ENCODE results near the gene TPP1. TPM values are rescaled to one million over a fixed set of nuclear protein-coding genes. Genes with fewer than 3 reads are reported as not detected.

The TPP1 gene
- 77.7 TPM for total RNA-seq
- long read RNA-seq, transcript TPP1-201 (13 exons, 3,560 nt), result major isoform, 7 of 17 reads
- long read RNA-seq, partial matches to known transcripts, result 5 of 17 reads
- long read RNA-seq, other reads (novel, unspliced or antisense), result 4 of 17 reads

DNA sequence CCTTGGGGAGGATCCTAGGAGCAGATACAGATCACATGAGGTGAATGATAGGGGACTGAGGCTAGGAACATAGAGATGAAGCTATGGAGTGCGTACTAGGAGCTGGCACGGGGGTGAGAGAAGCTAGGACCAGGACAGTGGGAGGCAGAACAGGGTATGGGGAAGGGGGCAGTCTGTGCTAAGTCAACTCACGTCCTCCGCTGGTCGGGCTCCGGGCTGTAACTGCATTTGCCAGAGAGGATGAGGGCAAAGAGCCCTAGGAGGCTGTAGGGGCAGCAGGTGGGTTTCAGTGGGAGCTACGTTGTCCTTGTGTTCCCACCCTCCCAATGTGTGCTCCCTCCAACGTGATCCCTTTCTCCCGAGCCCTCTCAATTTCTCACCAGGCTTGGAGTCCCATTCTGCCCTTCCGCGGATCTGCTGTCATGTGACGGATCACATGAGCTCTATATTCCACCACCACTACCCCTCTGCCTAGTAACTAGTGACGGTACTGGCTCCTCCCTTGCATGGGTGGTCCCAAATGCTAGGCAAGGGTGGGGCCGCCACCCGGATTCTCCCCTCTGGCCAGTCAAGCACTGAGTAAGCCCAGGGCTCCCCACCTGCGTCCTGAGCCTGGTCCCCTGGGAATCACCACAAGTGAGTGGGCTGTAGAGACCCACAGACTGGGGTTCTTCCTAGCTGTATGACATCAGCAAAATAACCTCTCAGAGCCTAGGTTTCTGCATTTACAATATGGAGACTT is at the start of gene TPP1:
TPP1 (minus strand) TSS at position 419 of the 742 bp plus-strand sequence; CDS start at position 397, 22 bp downstream.
- intact Hi-C loops (cut with micrococcal nuclease), result no loop called here
- ATAC-seq, result peak; percentile 96
- DNase-seq, result peak; percentile 91

DNA sequence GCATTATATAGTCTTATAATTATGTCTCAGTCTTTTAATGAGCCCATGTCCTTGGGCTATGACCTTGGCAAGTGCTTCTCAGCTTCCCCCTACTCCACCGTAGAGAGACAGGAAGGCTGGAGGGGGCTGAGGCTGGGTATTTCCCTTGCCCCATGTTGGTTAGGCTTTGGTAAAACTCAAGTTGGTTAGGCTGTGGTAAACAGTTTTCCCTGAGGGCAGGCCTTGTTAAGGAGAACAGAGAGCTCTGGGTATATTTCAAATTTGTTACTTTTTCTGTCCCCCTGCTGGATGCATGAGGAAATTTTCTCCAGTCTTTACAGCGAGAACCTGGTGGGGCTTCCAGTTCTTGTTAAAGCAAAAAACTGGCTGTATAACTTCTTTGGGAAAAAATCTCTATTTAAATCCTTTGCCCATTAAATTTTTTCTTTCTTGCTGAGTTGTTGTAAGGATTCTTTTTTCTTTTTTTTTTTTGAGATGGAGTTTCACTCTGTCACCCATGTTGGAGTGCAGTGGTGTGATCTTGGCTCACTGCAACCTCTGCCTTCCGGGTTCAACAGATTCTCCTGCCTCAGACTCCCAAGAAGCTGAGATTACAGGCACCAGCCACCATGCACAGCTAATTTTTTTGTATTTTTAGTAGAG is 48.6 kb upstream of the TPP1 start:
- ATAC-seq, result peak; percentile 54
- intact Hi-C loops (cut with micrococcal nuclease), result no loop called here
- no peak for DNase-seq

DNA sequence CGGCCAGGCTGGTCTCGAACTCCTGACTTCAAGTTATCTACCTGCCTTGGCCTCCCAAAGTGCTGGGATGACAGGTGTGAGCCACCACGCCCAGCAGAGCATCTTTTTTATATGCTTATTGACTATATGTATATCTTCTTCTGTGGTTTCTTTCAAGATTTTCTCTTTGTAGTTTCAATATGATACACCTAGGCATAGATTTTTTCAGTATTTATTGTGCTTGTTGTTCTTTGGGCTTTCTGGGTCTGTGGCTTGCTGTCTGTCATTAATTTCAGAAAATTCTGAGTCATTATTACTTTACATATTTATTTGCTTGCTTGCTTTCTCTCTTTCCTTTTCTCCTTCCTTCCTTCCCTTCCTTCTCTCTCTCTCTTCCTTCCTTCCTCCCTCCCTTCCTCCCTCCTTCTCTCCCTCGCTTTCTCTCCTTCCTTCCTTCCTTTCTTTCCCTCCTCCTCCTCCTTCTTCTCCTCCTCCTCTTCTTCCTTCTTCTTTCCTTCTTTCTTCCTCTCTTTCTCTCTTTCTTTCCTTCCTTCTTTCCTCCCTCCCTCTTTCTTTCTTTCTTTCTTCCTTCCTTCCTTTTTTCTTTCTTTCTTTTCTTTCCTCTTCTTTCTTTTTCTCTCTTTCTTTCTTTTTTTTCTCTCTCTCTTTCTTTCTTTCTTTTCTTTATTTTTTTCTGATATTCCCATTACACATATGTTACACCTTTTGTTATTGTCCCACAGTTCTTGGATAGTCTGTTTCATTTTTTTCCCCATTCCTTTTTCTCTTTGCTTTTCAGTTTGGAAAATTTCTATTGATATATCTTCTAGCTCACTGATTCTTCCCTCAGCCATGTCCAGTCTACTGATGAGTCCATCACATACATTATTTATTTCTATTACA is 47.3 kb upstream of the TPP1 start:
- DNase-seq, result no peak
- no peak for ATAC-seq
- intact Hi-C loops (cut with micrococcal nuclease), result no loop called here

DNA sequence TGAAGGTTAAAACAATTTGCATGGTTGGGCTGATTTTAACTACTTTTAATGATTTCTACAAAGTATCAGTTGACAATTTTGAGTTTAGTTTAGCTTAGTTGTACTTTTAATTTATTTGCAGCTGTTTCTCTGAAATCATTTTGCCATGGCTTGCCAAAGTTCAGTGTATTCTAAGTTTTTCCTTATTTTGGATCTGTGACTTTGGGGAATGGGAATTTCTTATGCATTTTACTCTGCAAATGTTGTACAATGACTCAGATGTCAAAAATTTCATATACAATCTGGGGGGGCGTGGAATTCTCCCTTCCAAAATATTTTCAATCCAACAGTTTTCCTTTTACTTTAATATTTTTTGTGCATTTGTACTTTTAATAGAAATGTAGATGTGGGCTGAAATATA is 45.3 kb upstream of the TPP1 start:
- intact Hi-C loops (cut with micrococcal nuclease), result no loop called here
- no peak for ATAC-seq
- no peak for DNase-seq

DNA sequence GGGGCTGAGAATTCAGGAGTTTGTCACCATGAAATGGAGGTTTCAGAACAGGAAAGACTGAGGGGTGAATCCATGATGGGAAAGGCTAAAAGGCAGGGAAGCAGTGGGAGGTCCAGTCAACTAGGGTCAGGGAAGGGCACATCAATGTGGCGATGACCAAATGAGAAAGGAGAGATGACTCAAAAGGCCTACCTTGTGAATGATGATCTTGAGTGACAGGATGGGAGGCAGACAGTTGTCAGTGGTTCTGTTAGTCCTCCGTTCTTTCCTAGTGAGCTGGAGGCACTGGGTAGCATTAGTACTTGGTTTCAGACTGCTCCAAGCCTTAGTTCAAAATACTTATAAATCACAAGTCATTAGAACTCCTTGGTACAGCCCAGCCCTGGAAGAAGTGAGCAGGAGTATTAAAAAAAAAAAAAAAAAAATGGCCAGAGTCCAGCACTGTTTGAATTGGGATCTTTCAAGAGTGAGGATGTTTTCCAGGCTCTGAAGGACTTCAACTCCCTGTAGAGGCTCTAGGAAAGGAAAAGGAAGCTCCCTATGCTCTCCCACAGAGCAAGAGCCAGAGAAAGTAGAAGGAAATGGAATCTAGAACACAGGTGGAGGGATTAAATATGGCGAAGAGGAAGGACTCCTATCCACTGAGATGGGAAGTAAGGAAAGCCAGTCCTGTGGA is 44.7 kb upstream of the TPP1 start:
- no peak for DNase-seq
- ATAC-seq, result peak; percentile 68

DNA sequence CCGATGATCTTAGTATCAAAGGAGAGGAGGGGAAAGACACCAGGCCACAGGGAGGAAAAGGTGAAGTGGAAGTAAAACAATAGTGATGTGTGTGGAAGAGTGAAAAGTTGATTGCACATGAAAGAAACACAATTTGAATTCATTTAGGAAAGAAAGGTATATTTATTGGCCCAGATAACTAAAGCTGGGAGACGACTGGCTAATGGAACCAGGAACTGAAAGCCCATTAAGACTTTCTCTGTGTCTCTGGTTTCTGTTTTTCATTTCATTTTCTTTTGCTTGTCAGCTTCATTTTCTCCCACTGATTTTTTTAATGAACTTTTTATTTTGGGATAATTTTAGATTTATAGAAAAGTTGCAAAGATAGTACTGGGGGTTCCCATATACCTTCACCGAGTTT is 41.5 kb upstream of the TPP1 start:
- no peak for ATAC-seq
- no peak for DNase-seq
- intact Hi-C loops (cut with micrococcal nuclease), result no loop called here

More for the DNA sequence above, 44.7 kb upstream of the TPP1 start:
- intact Hi-C loops (cut with micrococcal nuclease), result no loop called here

DNA sequence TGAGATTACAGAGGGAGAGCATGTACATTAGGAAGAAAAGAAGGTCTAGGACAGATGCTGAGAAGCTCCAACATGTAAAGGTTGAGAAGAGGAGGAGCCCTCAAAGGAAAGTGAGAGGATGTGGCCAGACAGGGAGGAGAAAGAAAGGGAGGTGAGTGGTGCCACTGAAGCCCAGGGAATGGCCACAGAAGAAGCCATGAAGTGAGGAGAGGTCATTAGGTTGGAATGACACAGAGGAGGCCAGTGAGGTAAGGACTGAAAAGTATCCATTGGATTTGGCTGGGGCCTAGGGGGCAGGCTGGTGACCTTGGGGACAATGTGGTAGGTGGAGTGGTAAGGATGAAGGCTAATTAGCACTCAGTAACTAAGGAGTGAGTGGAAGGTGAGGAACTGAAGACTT is 39.4 kb upstream of the TPP1 start:
- no peak for DNase-seq
- intact Hi-C loops (cut with micrococcal nuclease), result no loop called here
- ATAC-seq, result no peak

DNA sequence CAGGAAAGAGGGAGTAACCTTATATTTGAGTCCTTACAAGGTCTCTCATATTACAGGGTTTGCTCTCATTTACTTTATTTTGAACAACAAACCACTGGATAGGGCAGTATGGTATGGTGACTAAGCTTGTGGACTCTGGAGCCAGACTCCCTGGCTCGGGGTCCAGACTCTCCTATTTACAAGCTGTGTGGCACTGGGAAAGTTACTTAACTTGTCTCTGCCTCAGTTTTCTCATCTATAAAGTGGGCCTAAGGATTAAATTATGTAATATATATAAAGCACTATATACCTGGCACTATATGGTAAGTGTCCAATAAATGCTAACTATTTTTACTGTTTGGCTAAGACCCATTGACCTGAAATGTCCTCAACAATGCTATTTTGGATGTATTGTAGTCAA is 38.1 kb upstream of the TPP1 start:
- intact Hi-C loops (cut with micrococcal nuclease), result no loop called here
- ATAC-seq (no peak), DNase-seq (no peak)

DNA sequence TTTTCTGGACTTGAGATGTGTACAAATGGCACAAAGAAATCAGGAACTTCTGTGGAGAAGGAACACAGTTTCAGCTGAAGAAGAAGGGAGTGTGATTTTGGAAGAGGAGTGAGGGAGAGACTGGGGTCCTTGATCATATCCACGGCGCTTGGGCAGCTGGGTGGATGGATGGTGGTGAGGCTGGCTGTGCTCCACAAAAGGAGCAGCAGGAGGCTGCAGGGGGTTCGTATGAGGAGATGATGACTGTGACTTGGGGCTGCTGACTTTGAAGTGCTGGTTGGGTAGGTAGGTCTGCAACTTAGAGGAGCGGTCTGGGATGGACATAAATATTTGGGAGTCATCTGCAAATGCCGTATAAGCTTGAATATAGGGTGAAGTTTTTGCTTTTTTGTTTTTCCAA is 37.7 kb upstream of the TPP1 start:
- ATAC-seq (no peak), DNase-seq (no peak)
- intact Hi-C loops (cut with micrococcal nuclease), result no loop called here

DNA sequence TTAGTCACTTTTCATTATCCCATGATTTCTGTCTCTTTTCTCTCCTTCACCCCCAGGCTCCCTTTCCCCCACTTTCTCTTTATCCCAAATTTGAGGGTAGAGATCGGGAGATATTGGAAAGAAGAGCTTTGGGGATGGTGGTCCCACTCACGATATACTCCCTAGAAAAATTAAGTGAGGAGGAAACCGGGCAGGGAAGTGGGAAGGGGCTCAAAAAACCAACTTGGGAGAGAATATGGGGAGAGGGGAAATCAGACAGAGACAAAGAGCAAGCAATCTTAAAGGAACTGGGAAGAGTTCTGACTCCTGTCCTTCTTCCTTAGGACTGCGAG is 37.3 kb upstream of the TPP1 start:
- ATAC-seq (no peak), DNase-seq (no peak)
- intact Hi-C loops (cut with micrococcal nuclease), result no loop called here

DNA sequence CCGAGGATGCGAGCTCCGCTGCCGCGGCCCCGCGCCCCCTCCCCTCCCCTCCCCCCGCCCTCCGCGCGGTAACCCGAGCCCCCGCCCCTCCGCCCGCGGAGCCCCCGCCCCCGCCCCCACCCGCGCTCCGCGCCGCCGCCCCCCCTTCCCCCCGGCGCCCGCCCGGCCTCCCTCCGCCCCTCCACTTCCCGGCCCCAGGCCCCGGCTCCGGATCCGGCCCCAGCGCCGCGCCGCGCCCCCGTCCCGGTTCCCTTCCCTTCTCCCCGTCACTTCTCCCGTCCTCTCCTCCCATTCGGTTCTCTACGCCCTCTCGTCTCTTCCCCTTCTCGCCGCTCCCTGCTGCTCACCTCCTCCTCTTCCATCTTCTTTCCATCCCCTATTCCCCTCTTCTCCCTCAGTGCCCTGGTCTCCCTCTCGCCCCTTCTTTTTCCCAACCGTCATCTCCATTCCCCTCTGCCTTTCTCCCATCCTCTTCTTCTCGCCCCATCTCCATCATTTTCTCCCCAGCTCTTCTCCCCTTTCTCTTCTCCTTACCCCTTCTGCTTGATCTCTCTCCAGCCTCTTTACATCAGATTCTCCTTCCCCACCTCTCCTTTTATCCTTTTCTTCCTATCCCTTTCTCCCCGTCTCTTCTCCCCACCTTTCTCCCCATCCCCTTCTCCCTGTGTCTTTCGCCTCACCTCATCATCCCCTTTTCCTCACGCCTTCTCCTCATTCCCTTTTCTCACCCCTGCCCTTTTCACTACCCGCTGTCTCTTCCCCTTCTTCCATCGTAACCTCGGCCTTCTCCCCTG is 36.8 kb upstream of the TPP1 start, which contains the start of gene DCHS1:
DCHS1 (minus strand) TSS at position 20 of the 794 bp plus-strand sequence. CDS start 14,196 bp downstream, outside the sequence.
- intact Hi-C loops (cut with micrococcal nuclease), result no loop called here
- ATAC-seq (peak; percentile 69), DNase-seq (peak; percentile 71)

DNA sequence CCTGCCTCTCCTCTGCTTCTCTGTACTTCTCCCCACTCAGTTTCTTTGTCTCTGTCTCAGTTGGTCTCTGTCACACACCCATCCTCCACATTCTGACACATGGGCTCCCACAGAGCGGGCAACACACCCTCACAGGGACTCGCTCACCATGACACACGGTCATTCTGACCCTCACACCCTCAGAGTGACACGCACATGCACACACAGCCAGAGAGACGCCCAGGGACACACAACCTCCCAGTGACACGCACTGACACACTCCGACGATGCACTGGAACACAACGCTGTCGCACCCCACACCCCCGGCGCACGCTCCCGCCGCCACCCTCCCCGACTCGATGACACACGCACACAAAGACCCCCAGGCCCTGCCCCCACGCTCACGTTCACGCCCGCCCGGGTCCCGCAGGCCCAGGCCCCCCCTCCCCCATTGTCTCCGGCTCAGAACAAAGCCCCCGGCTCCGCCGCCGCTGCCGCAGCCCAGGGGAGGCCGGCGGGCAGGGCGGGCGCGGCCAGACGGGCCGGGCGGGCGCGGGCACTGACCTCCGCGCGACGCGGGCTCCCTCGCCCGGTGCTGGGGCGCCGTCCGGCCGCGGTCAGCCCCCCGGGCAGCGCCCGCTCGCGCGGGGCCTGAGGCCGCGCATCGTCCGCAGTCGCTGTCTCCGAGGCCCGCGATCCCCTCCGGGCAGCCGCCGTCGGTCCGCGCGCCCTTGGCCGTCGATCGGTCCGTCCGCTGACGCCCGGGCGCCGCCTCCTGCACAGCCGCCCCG is 36.0 kb upstream of the TPP1 start:
- DNase-seq (peak; percentile 60), ATAC-seq (peak; percentile 57)
- intact Hi-C loops (cut with micrococcal nuclease), result no loop called here

DNA sequence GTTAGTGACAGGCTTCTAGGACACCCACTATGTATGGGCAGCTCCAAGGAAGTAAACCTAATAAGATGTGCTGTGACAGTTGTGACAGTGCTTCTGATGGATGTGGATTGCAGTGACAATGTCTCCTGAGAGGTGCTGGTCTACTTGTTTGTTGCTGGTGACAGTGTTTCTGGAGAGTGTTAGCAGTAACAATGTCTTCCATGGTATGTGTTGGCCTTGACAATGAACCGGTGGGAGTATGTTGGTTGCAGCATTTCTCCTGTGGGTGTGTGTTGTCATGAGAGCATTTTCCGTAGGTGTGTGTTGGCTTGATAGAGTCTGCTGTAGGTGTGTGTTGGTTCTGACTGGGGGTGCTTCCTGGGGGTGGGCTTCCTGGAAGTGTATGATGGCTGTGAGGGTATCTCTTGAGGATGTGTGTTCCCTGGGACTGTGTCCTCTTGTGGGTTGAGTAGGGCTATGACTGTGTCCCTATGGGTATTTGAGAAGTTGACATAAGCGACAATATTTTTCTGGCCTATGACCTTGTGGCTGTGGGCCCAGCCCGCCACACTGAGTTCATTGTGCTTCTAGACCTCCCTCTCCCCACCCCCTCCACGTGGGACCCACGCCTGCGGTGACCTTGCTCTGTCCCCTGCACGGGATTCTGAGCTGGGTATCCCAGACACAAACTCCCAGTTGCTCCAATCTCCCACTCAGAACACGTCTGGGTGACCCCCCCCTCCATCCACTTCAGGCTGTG is 35.2 kb upstream of the TPP1 start:
- intact Hi-C loops (cut with micrococcal nuclease), result no loop called here
- ATAC-seq, result peak; percentile 53
- peak; percentile 63 for DNase-seq

DNA sequence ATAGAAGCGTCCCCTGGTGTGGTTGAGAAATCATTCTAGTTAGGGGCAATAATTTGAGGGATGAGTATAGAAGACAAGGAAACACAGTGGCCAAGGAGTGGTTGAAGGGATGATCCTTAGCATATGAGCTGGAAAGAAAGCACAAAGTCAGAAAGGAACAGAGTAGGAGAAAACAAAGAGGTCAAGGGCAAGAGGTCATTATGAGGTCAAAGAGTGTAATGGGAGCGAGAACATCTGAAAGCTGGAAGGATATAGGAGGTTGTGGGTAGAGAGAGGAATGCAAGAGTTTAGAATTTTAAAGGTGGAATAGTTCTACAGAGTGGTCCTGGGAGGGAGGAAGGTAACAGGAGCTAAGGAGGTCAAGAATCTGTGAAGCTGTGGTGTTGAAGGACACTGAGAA is 34.4 kb upstream of the TPP1 start:
- ATAC-seq, result no peak
- DNase-seq, result no peak
- intact Hi-C loops (cut with micrococcal nuclease), result no loop called here

DNA sequence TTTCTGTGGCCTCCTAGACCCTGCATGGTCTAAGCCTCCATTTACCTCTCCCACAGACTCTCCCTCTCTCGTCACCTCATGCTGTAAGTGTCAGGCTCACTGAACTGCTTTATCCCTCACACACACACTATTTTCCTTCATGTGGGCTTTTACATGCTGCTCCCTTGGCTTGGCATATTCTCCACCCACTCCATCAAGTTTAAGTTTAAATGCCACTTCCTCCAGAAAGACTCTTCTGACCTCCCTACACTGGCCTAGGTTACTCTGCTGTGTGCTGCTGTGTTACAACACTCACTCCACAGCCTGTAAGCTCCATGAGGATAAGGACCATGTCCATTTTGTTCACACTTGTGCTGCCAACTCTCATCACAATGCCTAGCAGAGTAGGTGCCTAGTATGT is 33.9 kb upstream of the TPP1 start:
- ATAC-seq (no peak), DNase-seq (no peak)
- intact Hi-C loops (cut with micrococcal nuclease), result no loop called here

DNA sequence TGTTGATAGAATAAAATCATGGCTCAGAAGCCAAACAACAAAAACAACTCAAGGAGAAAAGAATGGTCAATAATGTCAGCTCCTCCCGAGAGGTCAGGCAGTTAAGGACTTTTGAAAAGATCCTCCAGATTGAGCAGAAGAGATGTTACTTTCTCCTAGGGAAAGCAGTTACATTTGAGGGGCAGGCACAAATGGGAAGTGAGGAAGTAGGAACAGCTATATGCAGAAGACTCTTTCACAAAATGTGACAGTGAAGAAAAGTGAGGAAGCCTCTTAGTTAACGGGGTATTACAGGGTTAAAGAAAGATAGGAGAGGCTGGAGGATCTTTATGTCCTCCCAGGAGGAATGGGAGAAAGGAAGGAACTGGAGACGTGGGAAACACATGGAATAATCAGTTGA is 33.0 kb upstream of the TPP1 start:
- intact Hi-C loops (cut with micrococcal nuclease), result no loop called here
- no peak for ATAC-seq
- DNase-seq, result no peak

DNA sequence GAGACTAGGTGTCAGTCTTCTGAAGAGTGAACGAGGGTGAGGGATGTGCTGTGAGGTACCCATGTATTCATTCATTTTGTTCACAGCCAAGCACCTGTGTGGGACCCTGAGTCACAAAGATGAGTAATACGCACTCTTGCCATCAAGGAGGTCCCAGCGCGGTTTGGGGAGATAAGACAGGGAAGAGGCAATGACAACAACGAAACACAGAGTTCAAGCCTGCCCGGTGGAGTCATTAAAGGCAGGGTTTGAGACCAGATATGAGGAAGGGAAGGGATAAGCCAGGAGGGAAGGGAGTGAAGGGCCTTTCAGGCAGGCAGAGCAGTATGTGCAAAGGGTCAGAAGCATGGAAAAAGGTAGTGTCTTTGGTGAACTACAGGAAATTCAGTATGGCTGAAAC is 31.8 kb upstream of the TPP1 start:
- no peak for DNase-seq
- intact Hi-C loops (cut with micrococcal nuclease), result no loop called here
- no peak for ATAC-seq
